Karpas-422 (cell line): Measurements from ENCODE around the gene DMD. TPM values are rescaled to one million over a fixed set of nuclear protein-coding genes. Genes with fewer than 3 reads are reported as not detected.

ENCODE experiments used
- DNase-seq: peaks from one replicate; pipeline ENCODE4 v3.0.0-alpha.2; 2015
- H2AFZ ChIP-seq: fragments of 200-600 bp; sonication (generic); 2 replicates; pipeline ENCODE4 v1.6.1; 2014; ENCODE audit warnings: antibody characterized with exemption, low read length, mixed read lengths
- H3K27ac ChIP-seq: fragments of 200-600 bp; sonication (generic); 2 replicates; pipeline ENCODE4 v1.5.1; 2014; ENCODE audit warnings: mild to moderate bottlenecking, low read length, moderate library complexity
- H3K27me3 ChIP-seq: fragments of 200-600 bp; sonication (generic); 2 replicates; pipeline ENCODE4 v1.6.1; 2014; ENCODE audit warnings: low read length, mixed read lengths
- H3K36me3 ChIP-seq: fragments of 200-600 bp; sonication (generic); 2 replicates; pipeline ENCODE4 v1.6.1; 2014; ENCODE audit warnings: low read length, mixed read lengths; ENCODE audit not compliant: insufficient read depth
- H3K4me1 ChIP-seq: fragments of 200-600 bp; sonication (generic); 2 replicates; pipeline ENCODE4 v1.6.1; 2014; ENCODE audit warnings: mild to moderate bottlenecking, low read length, mixed read lengths
- H3K4me2 ChIP-seq: fragments of 200-600 bp; sonication (generic); 2 replicates; pipeline ENCODE4 v1.6.1; 2014; ENCODE audit warnings: low read length, low read depth, mild to moderate bottlenecking; ENCODE audit not compliant: poor library complexity, severe bottlenecking
- H3K4me3 ChIP-seq: fragments of 200-600 bp; sonication (generic); 2 replicates; pipeline ENCODE4 v1.5.1; 2014; ENCODE audit warnings: mild to moderate bottlenecking, antibody characterized with exemption, low read length, mixed read lengths
- H3K79me2 ChIP-seq: fragments of 200-600 bp; sonication (generic); 2 replicates; pipeline ENCODE4 v1.6.1; 2014; ENCODE audit warnings: mild to moderate bottlenecking, low read length, mixed read lengths
- H3K9ac ChIP-seq: fragments of 200-600 bp; sonication (generic); 2 replicates; pipeline ENCODE4 v1.6.0; 2014; ENCODE audit warnings: low read length
- H3K9me2 ChIP-seq: fragments of 200-600 bp; sonication (generic), shearing (Covaris generic); replicated peaks from 2 replicates; pipeline ENCODE4 v1.6.0; 2014; ENCODE audit warnings: mild to moderate bottlenecking, low read length, moderate library complexity; ENCODE audit not compliant: insufficient read depth
- H3K9me3 ChIP-seq: fragments of 300-700, 200-600 bp; sonication (generic); 2 replicates; pipeline ENCODE4 v1.6.1; 2014; ENCODE audit warnings: low read length, mixed read lengths
- H4K20me1 ChIP-seq: fragments of 200-600 bp; sonication (generic); 2 replicates; pipeline ENCODE4 v1.6.1; 2014; ENCODE audit warnings: mild to moderate bottlenecking, antibody characterized with exemption, low read length, low read depth; ENCODE audit not compliant: insufficient read depth
- total RNA-seq: library from RNA; depleted of rRNA; stranded (reverse); fragments of >200 nt; shearing (Covaris generic); gene quantifications from 2 replicates; pipeline ENCODE4 v1.2.3, GENCODE V29; 2014; ENCODE audit warnings: low replicate concordance

Gene DMD
- total RNA-seq, 1 experiment from 2014 or later = not detected

GRCh38 chrX:32868524-32868895 lies 342.8 kb downstream of the DMD start:
- H3K4me1 ChIP-seq = no peaks in the 10 kb centered on the region
- H3K9me2 ChIP-seq = no peaks in the 10 kb centered on the region
- H3K27ac ChIP-seq = no peak overlapping the region
- no peak overlapping the region for H2AFZ ChIP-seq
- H4K20me1 ChIP-seq = no peaks in the 10 kb centered on the region
- H3K27me3 ChIP-seq = no peaks in the 10 kb centered on the region
- H3K36me3 ChIP-seq = no peaks in the 10 kb centered on the region
- H3K9ac ChIP-seq = no peak overlapping the region
- no peak overlapping the region for H3K4me2 ChIP-seq
- H3K9me3 ChIP-seq = peaks cover 5% of the 10 kb centered on the region; the same call in 1 of the 2 replicates
- no peak for DNase-seq
- no peak overlapping the region for H3K4me3 ChIP-seq
- H3K79me2 ChIP-seq = no peaks in the 10 kb centered on the region

GRCh38 chrX:32867781-32868523 lies 343.4 kb downstream of the DMD start:
- no peaks in the 10 kb centered on the region for H3K9me2 ChIP-seq
- H3K79me2 ChIP-seq = no peaks in the 10 kb centered on the region
- H3K27me3 ChIP-seq = no peaks in the 10 kb centered on the region
- H3K4me3 ChIP-seq = no peak overlapping the region
- no peak overlapping the region for H3K9ac ChIP-seq
- H3K36me3 ChIP-seq = no peaks in the 10 kb centered on the region
- DNase-seq = no peak
- H2AFZ ChIP-seq = no peak overlapping the region
- no peak overlapping the region for H3K27ac ChIP-seq
- peaks cover 5% of the 10 kb centered on the region; the same call in 1 of the 2 replicates for H3K9me3 ChIP-seq
- no peaks in the 10 kb centered on the region for H3K4me1 ChIP-seq
- no peaks in the 10 kb centered on the region for H4K20me1 ChIP-seq
- H3K4me2 ChIP-seq = no peak overlapping the region

- no peaks in the 10 kb centered on the region for H3K4me1 ChIP-seq
- H3K4me3 ChIP-seq = no peak overlapping the region
- H2AFZ ChIP-seq = no peak overlapping the region
- no peaks in the 10 kb centered on the region for H4K20me1 ChIP-seq
- no peaks in the 10 kb centered on the region; the same call in 1 of the 2 replicates for H3K9me2 ChIP-seq
- H3K27me3 ChIP-seq = no peaks in the 10 kb centered on the region
- H3K79me2 ChIP-seq = no peaks in the 10 kb centered on the region
- H3K9ac ChIP-seq = no peak overlapping the region
- H3K27ac ChIP-seq = no peak overlapping the region
- no peaks in the 10 kb centered on the region for H3K36me3 ChIP-seq
- no peaks in the 10 kb centered on the region for H3K9me3 ChIP-seq
- H3K4me2 ChIP-seq = no peak overlapping the region
- DNase-seq = no peak
These were observed 359.1 kb downstream of the DMD start for GRCh38 chrX:32852203-32852602.

- no peaks in the 10 kb centered on the region; the same call in 1 of the 2 replicates for H3K9me2 ChIP-seq
- no peaks in the 10 kb centered on the region for H3K27me3 ChIP-seq
- H3K79me2 ChIP-seq = no peaks in the 10 kb centered on the region
- H4K20me1 ChIP-seq = no peaks in the 10 kb centered on the region
- no peaks in the 10 kb centered on the region for H3K36me3 ChIP-seq
- no peaks in the 10 kb centered on the region for H3K4me1 ChIP-seq
- no peak overlapping the region for H3K4me2 ChIP-seq
- no peak overlapping the region for H3K27ac ChIP-seq
- H3K4me3 ChIP-seq = no peak overlapping the region
- H3K9ac ChIP-seq = no peak overlapping the region
- no peak for DNase-seq
- no peak overlapping the region for H2AFZ ChIP-seq
- H3K9me3 ChIP-seq = no peaks in the 10 kb centered on the region
These were observed 359.8 kb downstream of the DMD start for GRCh38 chrX:32851556-32851955.

GRCh38 chrX:32847921-32848320 lies 363.4 kb downstream of the DMD start:
- Histone ChIP-seq H3K9ac (no peak overlapping the region), H3K4me1 (no peaks in the 10 kb centered on the region), H3K9me3 (no peaks in the 10 kb centered on the region), H3K79me2 (no peaks in the 10 kb centered on the region), H3K4me3 (no peak overlapping the region), H3K27ac (no peak overlapping the region), H3K4me2 (no peak overlapping the region), H2AFZ (no peak overlapping the region), H4K20me1 (no peaks in the 10 kb centered on the region), H3K9me2 (no peaks in the 10 kb centered on the region), H3K27me3 (no peaks in the 10 kb centered on the region), H3K36me3 (no peaks in the 10 kb centered on the region)
- no peak for DNase-seq

GRCh38 chrX:32842053-32842452 lies 369.3 kb downstream of the DMD start:
- Histone ChIP-seq H3K79me2 (no peaks in the 10 kb centered on the region), H3K27me3 (no peaks in the 10 kb centered on the region), H3K27ac (no peak overlapping the region), H4K20me1 (no peaks in the 10 kb centered on the region), H3K9me3 (no peaks in the 10 kb centered on the region), H3K9ac (no peak overlapping the region), H3K9me2 (no peaks in the 10 kb centered on the region), H3K36me3 (no peaks in the 10 kb centered on the region), H2AFZ (no peak overlapping the region), H3K4me2 (no peak overlapping the region), H3K4me3 (no peak overlapping the region), H3K4me1 (no peaks in the 10 kb centered on the region)
- DNase-seq = no peak

- no peaks in the 10 kb centered on the region for H3K4me1 ChIP-seq
- no peaks in the 10 kb centered on the region for H3K27me3 ChIP-seq
- H3K27ac ChIP-seq = no peak overlapping the region
- no peaks in the 10 kb centered on the region for H3K36me3 ChIP-seq
- no peak overlapping the region for H2AFZ ChIP-seq
- no peak overlapping the region for H3K4me2 ChIP-seq
- no peaks in the 10 kb centered on the region for H4K20me1 ChIP-seq
- no peak overlapping the region for H3K9ac ChIP-seq
- H3K9me3 ChIP-seq = no peaks in the 10 kb centered on the region; the same call in 1 of the 2 replicates
- no peak overlapping the region for H3K4me3 ChIP-seq
- no peaks in the 10 kb centered on the region for H3K79me2 ChIP-seq
- DNase-seq = no peak
- no peaks in the 10 kb centered on the region for H3K9me2 ChIP-seq
These were observed 371.6 kb downstream of the DMD start for GRCh38 chrX:32839781-32840180.

- DNase-seq = no peak
- Histone ChIP-seq H2AFZ (no peak overlapping the region), H4K20me1 (no peaks in the 10 kb centered on the region), H3K9me3 (no peaks in the 10 kb centered on the region), H3K79me2 (no peaks in the 10 kb centered on the region), H3K4me2 (no peak overlapping the region), H3K36me3 (no peaks in the 10 kb centered on the region), H3K27ac (no peak overlapping the region), H3K9me2 (no peaks in the 10 kb centered on the region), H3K4me3 (no peak overlapping the region), H3K27me3 (no peaks in the 10 kb centered on the region), H3K4me1 (no peaks in the 10 kb centered on the region), H3K9ac (no peak overlapping the region)
These were observed 386.3 kb downstream of the DMD start for GRCh38 chrX:32825009-32825408.
